Skin epidermis (tissue), 12 donors: ENCODE measurements around the gene DNAH7.

ENCODE experiments used
- H3K27ac ChIP-seq, 21 experiments: fragments of 200-600 bp; sonication (generic) in 11 of 21; one replicate each; pipeline ENCODE4 v1.5.0; 2020; ENCODE audit warnings: mild to moderate bottlenecking in 3 of 21, inconsistent platforms in 2 of 21, moderate library complexity in 2 of 21
- H3K4me3 ChIP-seq, 7 experiments: fragments of 200-600 bp; sonication (generic) in 2 of 7; one replicate each; pipeline ENCODE4 v1.5.0; 2020; ENCODE audit warnings: inconsistent platforms in 2 of 7, mild to moderate bottlenecking in 2 of 7, moderate library complexity in 1 of 7

The DNAH7 gene

GRCh38 chr2:195756218-195756942 lies 312.3 kb downstream of the DNAH7 start:
- Histone ChIP-seq H3K27ac (no peak overlapping the region), H3K4me3 (no peak overlapping the region)

- Histone ChIP-seq H3K4me3 (no peak overlapping the region), H3K27ac (no peak overlapping the region)
Measured at GRCh38 chr2:195741191-195741590, 327.4 kb downstream of the DNAH7 start.

- H3K27ac ChIP-seq = no peak overlapping the region
- H3K4me3 ChIP-seq = no peak overlapping the region
Measured at GRCh38 chr2:195737511-195738325, 330.9 kb downstream of the DNAH7 start.

GRCh38 chr2:195735347-195735746 lies 333.3 kb downstream of the DNAH7 start:
- H3K27ac ChIP-seq = no peak overlapping the region
- no peak overlapping the region for H3K4me3 ChIP-seq

GRCh38 chr2:195734931-195735330 lies 333.7 kb downstream of the DNAH7 start:
- Histone ChIP-seq H3K27ac (no peak overlapping the region), H3K4me3 (no peak overlapping the region)

- Histone ChIP-seq H3K27ac (no peak overlapping the region), H3K4me3 (no peak overlapping the region)
Measured at GRCh38 chr2:195734395-195734794, 334.2 kb downstream of the DNAH7 start.

GRCh38 chr2:195733831-195734230 lies 334.8 kb downstream of the DNAH7 start:
- H3K4me3 ChIP-seq = no peak overlapping the region

GRCh38 chr2:195732574-195732973 lies 336.1 kb downstream of the DNAH7 start:
- Histone ChIP-seq H3K27ac (no peak overlapping the region), H3K4me3 (no peak overlapping the region)

More at GRCh38 chr2:195733831-195734230, 334.8 kb downstream of the DNAH7 start:
- no peak overlapping the region for H3K27ac ChIP-seq

GRCh38 chr2:195730912-195731311 lies 337.7 kb downstream of the DNAH7 start:
- H3K4me3 ChIP-seq = no peak overlapping the region

GRCh38 chr2:195727106-195727505 lies 341.5 kb downstream of the DNAH7 start:
- H3K27ac ChIP-seq = no peak overlapping the region
- no peak overlapping the region for H3K4me3 ChIP-seq

More at GRCh38 chr2:195730912-195731311, 337.7 kb downstream of the DNAH7 start:
- no peak overlapping the region for H3K27ac ChIP-seq

- Histone ChIP-seq H3K4me3 (no peak overlapping the region), H3K27ac (no peak overlapping the region)
Measured at GRCh38 chr2:195722075-195722474, 346.6 kb downstream of the DNAH7 start.

GRCh38 chr2:195721042-195721441 lies 347.6 kb downstream of the DNAH7 start:
- H3K27ac ChIP-seq = no peak overlapping the region
- no peak overlapping the region for H3K4me3 ChIP-seq

GRCh38 chr2:195716466-195716865 lies 352.2 kb downstream of the DNAH7 start:
- no peak overlapping the region for H3K27ac ChIP-seq
- no peak overlapping the region for H3K4me3 ChIP-seq

GRCh38 chr2:195711478-195711877 lies 357.2 kb downstream of the DNAH7 start:
- H3K4me3 ChIP-seq = no peak overlapping the region

GRCh38 chr2:195709901-195710806 lies 358.5 kb downstream of the DNAH7 start:
- Histone ChIP-seq H3K27ac (no peak overlapping the region), H3K4me3 (no peak overlapping the region)

More at GRCh38 chr2:195711478-195711877, 357.2 kb downstream of the DNAH7 start:
- H3K27ac ChIP-seq = no peak overlapping the region

GRCh38 chr2:195706161-195706900 lies 362.3 kb downstream of the DNAH7 start:
- Histone ChIP-seq H3K27ac (no peak overlapping the region), H3K4me3 (no peak overlapping the region)

GRCh38 chr2:195700480-195700879 lies 368.2 kb downstream of the DNAH7 start:
- no peak overlapping the region for H3K4me3 ChIP-seq

GRCh38 chr2:195697681-195698220 lies 370.9 kb downstream of the DNAH7 start:
- H3K27ac ChIP-seq = no peak overlapping the region
- H3K4me3 ChIP-seq = no peak overlapping the region

More at GRCh38 chr2:195700480-195700879, 368.2 kb downstream of the DNAH7 start:
- no peak overlapping the region for H3K27ac ChIP-seq

- H3K27ac ChIP-seq = no peak overlapping the region
- H3K4me3 ChIP-seq = no peak overlapping the region
Measured at GRCh38 chr2:195696012-195696411, 372.6 kb downstream of the DNAH7 start.
